ENCODE data around the gene ARHGAP6.

Gene ARHGAP6

GRCh38 chrX:11205796-11206195, 459.9 kb downstream of the ARHGAP6 start:
- no peak for DNase-seq

- no peak for DNase-seq
Observed at GRCh38 chrX:11197671-11198070, 468.0 kb downstream of the ARHGAP6 start.

- DNase-seq, result no peak
Observed at GRCh38 chrX:11196476-11196875, 469.2 kb downstream of the ARHGAP6 start.

GRCh38 chrX:11193035-11193469, 472.7 kb downstream of the ARHGAP6 start:
- no peak for DNase-seq

GRCh38 chrX:11190745-11191510, 474.8 kb downstream of the ARHGAP6 start:
- DNase-seq, result no peak

- no peak for DNase-seq
Observed at GRCh38 chrX:11189097-11189496, 476.6 kb downstream of the ARHGAP6 start.

- DNase-seq, result no peak
Observed at GRCh38 chrX:11188664-11189063, 477.1 kb downstream of the ARHGAP6 start.

GRCh38 chrX:11187001-11187400, 478.7 kb downstream of the ARHGAP6 start:
- no peak for DNase-seq

- no peak for DNase-seq
Observed at GRCh38 chrX:11185861-11186260, 479.9 kb downstream of the ARHGAP6 start.

GRCh38 chrX:11180571-11180970, 485.1 kb downstream of the ARHGAP6 start:
- DNase-seq, result no peak

- DNase-seq, result no peak
Observed at GRCh38 chrX:11172415-11172814, 493.3 kb downstream of the ARHGAP6 start.

GRCh38 chrX:11171956-11172355, 493.8 kb downstream of the ARHGAP6 start:
- no peak for DNase-seq

GRCh38 chrX:11164433-11164832, 501.3 kb downstream of the ARHGAP6 start:
- no peak for DNase-seq

GRCh38 chrX:11159149-11159548, 506.6 kb downstream of the ARHGAP6 start:
- DNase-seq, result no peak

- no peak for DNase-seq
Observed at GRCh38 chrX:11151799-11152559, 513.7 kb downstream of the ARHGAP6 start.

GRCh38 chrX:11148401-11148800, 517.3 kb downstream of the ARHGAP6 start:
- no peak for DNase-seq

GRCh38 chrX:11146411-11146810, 519.3 kb downstream of the ARHGAP6 start:
- DNase-seq, result no peak

- peak; percentile 10 for DNase-seq
Observed at GRCh38 chrX:11143931-11144678, 521.6 kb downstream of the ARHGAP6 start.

- no peak for DNase-seq
Observed at GRCh38 chrX:11138498-11139390, 527.0 kb downstream of the ARHGAP6 start.

GRCh38 chrX:11137543-11138139, 528.1 kb downstream of the ARHGAP6 start:
- DNase-seq, result peak; percentile 1

GRCh38 chrX:11135564-11136185, 530.0 kb downstream of the ARHGAP6 start:
- DNase-seq, result no peak

GRCh38 chrX:11131146-11131545, 534.6 kb downstream of the ARHGAP6 start:
- DNase-seq, result no peak
